GM19240 (cell line): ENCODE data around the gene COL6A3.
"Not testable (repeated sequence)": the region's sequence is repeated elsewhere in the genome, so short reads cannot be mapped to it uniquely, and the experiment has no call there.

Experiments
- DNase-seq: peaks from one replicate; pipeline ENCODE4 v3.0.0; 2011; ENCODE audit warnings: low spot score; ENCODE audit not compliant: insufficient read length

COL6A3 gene

DNA sequence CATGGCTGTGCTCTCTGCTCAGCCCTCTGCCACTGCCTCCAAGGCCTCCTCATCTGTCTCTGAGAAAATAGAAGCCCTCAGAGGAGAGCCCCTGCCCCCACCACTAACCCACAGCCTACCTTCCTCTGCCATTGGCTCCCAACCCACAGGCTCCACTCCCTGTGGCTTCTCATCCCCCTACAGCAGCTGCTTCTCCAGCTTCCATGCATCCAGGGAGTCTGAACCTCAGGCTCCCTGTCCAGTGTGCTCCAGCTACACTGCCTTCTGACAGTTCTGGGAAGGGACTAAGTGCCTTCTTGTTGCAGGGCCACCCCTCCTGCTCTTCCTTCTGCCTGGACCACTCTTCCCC is 29.3 kb downstream of the COL6A3 start:
- no peak for DNase-seq

- DNase-seq: no peak
These were observed 29.8 kb downstream of the COL6A3 start for GRCh38 chr2:237383991-237384671.

- DNase-seq: no peak
These were observed 33.2 kb downstream of the COL6A3 start for GRCh38 chr2:237380768-237381167.

DNA sequence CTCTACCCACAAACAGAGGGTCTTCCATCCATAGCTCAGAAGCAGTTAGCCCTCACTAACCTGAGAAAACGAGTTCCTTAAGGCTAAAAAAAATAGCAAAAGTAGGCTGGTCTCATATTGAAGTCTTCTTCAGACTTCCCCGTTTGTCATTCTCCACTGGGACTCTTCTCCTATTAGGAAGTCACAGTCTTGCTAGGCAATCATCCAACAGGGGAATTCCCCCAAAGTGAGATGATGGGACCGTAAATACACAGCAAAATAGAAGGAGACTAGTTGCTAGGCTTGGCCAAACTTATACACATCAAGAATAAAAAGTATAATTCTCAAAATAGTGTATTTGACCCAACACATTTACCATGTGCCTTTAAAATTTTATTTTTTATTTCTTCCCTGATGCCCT is 34.3 kb downstream of the COL6A3 start:
- no peak for DNase-seq

- no peak for DNase-seq
These were observed 35.3 kb downstream of the COL6A3 start for GRCh38 chr2:237378650-237379049.

GRCh38 chr2:237374284-237375060 is 39.5 kb downstream of the COL6A3 start:
- no peak for DNase-seq

DNA sequence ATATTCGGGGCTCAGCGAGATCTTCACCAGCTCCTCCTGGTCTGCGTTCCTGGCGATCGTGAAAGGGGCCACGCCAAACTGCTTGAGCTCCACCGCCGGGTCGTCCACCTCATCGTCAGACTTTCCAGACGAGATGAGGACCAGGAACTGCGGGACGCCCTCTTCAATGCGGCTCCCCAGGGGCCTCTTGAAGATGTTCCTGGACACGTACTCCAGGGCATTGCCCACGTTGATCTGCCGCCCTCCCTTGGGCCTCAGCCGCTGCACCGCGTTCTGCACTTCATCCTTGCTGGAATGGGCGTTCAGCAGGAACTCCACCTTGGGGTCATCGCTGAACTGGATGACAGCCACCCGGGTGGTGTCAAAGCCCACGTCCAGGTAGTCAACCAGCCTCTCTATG is 42.1 kb downstream of the COL6A3 start:
- DNase-seq: no peak

- DNase-seq: no peak
These were observed 48.3 kb downstream of the COL6A3 start for GRCh38 chr2:237365671-237366070.

DNA sequence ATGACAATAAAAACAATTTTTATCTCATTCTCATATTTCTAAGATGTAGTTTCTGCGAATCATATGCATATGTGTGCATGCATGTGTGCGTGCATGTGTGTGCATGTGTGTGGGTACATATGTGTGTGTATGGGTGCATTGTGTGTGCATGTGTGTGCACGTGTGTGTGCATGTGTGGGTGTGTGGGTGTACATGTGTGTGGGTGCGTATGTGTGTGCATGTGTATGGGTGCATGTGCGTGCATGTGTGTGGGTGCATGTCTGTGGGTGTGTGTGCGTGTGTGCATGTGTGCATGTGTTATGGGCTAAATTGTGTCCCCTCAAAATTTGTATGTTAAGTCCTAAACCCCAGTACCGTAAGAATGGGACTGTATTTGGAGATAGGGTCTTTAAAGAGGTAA is 49.3 kb downstream of the COL6A3 start:
- DNase-seq: no peak

DNA sequence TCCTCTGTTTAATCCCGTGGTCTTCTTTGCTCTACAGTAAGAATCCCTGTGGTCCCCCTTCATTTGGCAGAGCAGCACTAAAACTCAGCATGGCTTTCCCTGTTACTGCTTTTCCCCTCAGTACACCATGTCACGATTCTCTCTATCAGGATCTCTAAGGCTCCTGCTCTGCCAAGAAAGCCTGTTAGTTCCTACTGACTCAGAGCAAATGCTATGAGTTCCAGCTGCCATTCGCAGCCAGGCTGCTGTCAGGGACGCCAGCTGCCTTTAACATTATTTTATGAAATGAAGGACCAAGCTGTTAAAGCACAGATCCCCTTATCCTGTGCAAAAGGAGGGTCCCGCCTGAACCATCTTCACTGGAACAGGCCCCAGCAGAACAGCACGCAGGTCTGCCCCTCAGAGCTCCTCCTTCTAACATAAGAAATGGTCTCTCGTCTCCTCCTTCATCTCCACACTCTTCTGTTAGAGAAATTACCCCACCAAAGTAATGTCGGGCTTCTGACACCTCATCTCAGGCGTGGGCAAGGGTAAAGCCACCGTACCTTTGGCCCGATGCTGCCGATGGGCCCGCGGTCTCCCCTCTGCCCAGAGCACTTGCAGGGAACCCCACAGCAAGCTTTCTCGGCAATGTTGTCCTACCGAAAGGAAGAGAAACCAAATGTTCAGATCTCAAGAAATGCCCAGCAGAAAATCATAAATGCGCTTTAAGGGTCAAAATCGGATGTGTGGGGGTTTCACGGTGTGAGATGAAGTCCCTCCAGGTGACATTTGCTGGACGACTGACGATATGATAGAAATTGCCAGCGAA is 52.6 kb downstream of the COL6A3 start:
- DNase-seq: no peak

DNA sequence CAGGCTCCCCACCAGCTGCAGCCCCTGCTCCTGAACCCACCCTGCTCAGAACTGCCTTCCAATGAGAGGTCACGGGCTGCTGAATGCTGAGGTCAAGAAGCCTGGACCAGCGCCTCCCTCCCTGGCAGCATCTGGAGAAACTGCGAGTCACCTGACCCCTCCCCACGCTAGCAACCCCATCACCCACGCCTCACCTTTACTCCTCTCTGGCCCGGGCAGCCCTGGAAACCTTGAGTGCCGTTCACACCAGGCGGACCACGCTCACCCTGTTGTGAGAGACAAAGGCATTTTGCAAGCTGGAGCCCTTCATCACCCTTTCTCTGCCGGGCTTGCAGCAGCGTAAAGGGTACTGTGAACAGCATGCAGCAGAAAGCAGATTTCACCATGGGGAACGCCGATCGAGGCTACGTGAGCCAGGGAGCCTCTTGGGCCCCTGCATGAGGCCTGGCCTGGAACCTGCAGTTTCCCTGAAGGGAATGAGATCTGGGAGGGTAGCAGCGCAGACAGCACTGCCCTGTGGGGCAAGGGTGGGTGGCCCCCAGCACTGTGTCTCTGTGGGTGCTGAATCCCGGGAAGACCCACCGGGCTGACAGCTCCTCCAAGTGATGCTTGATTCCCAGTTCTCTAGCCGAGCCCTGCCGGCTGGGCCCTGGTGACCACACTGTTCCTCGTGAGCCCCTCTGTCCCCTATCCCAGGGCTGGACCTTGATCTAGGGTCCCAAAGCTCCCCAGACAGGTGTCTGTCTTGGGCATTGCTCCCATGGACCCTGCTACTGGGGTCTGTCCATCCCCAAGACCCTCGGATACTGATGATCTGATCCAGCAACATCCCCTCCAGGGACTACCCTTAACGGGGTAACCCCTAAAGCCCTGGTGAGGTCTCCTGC is 53.8 kb downstream of the COL6A3 start:
- no peak for DNase-seq

DNA sequence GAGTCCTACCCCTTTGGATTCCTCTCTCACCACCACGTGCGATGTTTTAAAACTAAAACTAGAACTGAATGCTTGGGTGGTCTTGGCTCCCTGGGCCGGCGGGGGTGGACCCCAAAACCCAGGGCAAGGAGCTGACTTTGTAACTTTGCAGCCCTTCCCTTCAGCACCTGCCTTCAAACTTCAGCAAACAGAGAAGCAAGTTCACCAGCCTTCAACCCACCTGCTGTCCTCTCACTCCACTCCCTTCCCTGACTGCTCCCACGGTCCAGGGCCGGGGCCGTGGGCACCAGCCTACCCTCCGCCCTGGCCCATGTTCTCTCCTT is 54.5 kb downstream of the COL6A3 start:
- no peak for DNase-seq

GRCh38 chr2:237358721-237359517 is 55.0 kb downstream of the COL6A3 start:
- no peak for DNase-seq

DNA sequence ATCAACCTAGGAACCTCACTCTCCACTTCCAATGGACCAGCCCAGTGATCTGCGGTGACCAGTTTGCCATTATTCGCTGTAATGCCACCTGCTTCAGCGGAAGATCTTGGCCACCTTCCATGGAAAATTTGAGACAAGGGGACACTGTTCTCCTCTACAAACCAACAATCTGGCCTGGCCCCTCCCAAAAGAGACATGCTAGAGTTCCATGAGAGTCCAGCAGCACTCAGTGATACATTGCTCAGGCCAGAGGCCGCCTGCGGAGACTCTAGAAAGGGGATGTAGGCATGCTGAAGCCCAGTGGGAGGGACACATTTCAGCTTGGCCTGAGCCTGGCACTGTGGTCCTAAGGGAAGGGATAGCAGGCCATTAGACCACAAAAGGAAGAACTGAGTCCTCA is 58.3 kb downstream of the COL6A3 start:
- no peak for DNase-seq

DNA sequence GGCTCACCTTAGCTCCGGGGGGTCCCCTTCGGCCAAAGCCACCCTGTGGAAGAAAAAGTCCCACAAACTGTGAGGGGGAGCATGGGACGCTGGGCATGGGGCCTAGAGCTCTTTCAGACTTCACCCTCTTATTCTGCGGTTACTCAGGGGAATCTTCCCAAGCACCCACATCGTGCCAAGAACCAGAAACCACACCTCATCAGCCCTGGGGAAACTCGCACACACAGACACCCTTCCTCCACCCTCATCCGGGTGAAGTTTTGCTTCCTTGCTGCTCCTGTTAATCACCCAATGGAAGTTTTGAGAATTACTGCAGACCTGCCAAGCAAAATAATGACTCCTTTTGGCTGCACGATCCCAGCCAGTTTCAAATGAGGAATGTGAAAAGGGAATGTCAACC is 59.1 kb downstream of the COL6A3 start:
- DNase-seq: no peak

DNA sequence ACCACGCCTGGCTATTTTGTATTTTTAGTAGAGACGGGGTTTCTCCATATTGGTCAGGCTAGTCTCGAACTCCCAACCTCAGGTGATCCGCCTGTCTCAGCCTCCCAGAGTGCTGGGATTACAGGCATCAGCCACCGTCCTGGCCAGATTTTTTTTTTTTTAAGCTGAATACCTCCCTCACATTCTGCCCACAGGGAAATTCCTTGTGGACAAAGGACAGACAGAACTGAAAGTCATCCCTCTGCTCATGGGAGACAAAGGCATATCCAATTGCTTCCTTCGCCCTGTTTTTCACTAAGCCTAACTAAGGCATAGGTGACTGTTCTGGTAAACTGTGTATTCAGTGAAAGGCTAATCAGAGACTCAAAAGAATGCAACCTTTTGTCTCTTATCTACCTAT is 59.8 kb downstream of the COL6A3 start:
- DNase-seq: not testable (repeated sequence)

- no peak for DNase-seq
These were observed 60.7 kb downstream of the COL6A3 start for GRCh38 chr2:237353215-237353614.

DNA sequence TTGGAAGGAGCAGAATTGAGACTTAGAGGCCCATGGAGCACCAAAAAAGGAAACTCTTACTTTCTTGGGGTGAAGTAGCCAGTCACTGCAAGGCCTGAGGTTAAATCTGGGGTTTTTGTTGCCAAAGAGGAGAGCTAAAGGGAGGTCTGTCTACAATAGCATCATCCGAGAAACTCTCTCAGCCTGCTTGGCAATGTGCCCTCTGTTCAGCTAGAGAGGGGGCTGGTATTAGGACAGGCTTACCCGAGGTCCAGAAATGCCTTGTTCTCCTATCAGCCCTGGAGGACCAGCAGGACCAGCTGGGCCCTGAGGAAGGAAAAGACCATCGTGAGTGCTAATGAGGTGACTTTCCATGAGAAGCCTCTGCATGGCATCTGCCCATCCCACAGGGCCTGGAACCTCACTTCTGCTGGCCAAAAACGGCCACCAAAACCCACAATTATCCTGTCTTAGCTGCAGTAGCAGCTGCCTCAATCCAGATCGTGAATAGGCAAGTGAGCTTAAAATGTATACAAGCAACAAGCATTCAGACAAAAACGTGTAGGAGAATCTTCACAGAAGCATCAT is 61.6 kb downstream of the COL6A3 start:
- DNase-seq: no peak

DNA sequence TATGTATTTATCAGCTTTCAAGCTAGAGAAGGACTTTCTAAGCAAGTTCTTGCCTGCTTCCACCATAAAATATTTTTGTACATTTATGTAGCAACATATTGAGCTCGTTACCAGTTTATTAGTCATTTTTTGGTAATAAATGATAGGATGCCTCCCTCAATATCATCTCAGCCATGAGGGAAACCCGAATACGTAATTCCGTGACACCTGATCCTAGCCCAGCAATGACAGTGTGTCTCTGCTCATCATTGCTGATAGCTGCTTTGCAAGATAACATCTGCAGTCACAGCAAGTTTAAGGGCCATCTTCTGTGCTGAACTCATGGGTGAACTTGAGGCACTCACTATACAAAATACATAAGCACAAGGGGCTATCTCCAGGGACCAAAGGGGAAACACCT is 62.2 kb downstream of the COL6A3 start:
- no peak for DNase-seq

DNA sequence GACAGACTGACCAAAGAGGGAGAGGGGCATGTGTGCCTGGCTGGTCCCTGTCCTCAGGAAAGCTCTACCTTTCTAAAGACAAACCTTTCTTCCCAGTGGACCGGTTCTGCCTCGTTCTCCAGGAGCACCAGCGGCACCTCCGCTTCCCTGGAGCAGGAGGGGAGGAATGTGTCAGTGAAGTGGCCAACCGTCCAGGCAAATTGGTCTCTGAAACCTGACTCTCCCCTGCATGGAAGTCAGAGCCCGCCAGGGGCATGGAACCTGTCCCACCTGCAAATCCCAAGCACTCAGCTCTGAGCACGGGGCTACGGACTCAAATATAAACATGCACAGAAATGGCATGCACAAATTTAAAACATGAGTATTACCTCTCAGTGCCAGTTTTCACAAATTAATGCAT is 62.9 kb downstream of the COL6A3 start:
- DNase-seq: no peak
